ENCODE measurements around the gene CIT.
"Not testable (repeated sequence)": the region's sequence is repeated elsewhere in the genome, so short reads cannot be mapped to it uniquely, and the experiment has no call there.

Gene CIT

GRCh38 chr12:119673634-119674033 is 203.5 kb downstream of the CIT start:
- no peak for DNase-seq

GRCh38 chr12:119672194-119672593 is 204.9 kb downstream of the CIT start:
- no peak for DNase-seq

DNA sequence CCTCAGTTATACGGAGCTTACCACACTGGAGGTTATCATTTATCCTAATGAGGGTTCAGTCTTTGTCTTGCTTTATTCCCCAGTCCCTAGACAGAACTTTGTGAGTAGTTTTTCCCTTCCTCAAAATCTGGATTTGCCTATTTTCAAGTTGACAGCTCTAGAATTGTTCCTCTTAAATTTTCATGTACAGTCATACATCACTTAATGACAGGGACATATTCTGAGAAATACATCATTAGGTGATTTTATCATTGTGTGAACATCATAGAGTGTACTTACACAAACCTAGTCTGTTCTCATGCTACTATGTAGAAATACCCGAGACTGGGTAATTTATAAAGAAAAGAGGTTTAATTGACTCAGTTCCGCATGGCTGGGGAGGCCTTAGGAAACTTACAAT is 206.1 kb downstream of the CIT start:
- DNase-seq: no peak

- DNase-seq: no peak
Measured at GRCh38 chr12:119669744-119670472, 207.2 kb downstream of the CIT start.

DNA sequence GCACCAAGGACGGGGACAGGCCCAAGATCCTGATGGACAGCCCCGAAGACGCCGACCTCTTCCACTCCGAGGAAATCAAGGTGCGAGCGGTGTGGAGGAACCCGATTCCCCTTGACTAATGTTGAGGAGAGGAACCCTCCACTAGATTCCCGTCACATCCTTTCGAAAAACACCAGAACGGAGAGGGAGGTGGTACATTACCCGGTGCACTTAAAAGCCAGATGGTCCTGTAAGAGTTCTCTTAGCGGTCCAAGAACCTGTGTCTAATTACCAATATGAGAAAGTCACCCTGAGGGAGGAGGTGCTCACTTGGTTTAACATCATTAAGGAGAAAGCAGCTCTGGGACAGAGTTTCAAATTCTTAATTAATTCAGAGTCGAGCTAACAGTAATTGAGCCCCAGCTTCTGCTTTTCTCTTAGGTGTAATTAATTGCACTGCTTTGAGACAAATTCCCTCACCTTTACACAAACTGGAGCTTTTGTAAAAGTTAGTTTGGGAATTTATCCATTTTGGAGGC is 208.7 kb downstream of the CIT start:
- DNase-seq: no peak

DNA sequence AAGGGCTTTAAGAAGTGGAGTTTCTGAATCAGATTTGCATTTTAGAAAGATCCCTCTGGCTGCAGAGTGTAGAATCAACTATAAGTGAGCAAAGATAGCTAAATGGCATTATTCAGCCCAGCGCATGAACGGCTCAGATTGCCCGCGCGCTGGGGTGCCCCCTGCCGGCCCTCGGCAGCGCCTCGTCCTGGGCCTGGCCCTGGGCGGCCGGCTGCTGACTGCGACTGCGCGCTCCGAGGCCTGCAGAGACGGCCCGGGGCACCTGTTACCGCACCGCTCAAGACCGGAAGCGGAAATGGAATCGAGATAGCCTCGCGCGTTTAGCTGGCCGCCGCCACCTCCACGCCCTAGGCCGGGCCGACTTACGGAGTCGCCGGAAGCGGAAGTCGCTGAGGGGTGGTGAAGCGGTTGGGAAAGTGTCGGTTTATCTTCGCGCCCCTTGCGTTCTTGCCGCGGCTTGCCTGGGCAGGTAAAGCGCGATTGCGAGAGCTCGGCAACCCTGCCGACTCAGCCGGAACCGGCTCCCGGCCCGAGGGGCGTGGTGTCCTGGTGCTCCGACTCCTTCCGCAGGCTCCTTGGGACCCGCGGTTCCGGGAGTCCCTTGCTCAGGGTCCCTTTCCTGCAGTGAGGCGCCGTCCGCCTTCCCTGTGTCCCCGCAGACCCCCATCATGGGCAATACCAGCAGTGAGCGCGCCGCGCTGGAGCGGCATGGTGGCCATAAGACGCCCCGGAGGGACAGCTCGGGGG is 209.4 kb downstream of the CIT start, which contains the start of gene PRKAB1:
PRKAB1 (plus strand) TSS at position 557 of the 747 bp plus-strand sequence; CDS start at position 669, 112 bp downstream.
- DNase-seq: peak; percentile 98

DNA sequence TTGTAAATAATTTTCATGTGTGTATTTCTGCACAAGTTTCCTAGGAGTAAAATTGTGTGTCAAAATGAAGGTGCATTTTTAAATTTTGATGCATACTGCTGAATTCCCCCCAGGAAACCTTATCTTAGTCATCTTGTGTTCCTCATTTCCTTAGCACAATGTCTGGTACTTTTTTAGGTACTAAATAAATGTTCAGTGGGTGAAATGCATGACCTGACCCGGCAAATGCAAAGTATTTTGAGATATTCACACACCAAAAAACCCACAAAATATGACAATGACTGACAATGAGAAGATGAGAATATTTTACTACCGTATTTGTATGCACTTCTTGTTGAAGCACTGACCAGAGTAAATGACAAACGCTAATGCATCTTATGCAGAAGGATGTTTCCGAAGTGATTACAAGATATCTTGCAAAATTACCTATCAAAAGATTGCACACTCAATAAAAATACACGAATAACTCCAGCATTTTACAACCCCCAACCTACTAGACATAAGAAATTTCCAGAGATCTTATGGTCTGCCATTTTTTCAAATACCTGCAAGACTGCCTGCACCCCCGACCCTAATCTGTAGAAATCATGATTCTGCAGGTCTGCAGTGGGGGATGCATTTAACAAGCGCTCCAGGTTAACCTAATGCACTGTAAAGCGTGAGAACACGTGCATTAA is 210.1 kb downstream of the CIT start:
- no peak for DNase-seq

DNA sequence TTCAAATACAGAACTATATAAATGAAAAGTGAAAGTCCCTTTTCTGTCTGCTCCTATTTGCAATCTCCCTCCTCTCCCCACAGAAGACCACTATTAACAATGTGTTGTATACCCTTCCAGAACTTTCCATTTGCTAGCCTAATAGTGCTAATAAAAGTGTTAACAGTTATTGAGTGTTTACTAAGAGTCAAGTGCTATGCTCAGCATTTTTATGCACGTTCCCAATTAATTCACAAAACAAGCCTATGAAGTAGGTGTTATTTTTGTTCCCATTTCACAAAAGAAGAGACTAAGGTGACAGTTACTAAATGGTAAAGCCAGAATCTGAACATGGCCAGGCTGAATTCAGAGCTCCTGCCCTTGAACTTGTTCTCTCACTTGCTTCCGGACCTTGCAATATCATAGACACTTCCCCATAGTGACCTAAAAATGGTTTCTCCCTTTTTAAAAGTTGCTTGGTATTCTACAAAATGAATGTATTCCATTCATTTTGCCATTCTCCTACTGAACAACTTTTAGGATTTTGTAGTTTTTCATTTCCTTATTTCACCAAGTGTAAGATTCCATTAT is 210.8 kb downstream of the CIT start:
- DNase-seq: no peak

DNA sequence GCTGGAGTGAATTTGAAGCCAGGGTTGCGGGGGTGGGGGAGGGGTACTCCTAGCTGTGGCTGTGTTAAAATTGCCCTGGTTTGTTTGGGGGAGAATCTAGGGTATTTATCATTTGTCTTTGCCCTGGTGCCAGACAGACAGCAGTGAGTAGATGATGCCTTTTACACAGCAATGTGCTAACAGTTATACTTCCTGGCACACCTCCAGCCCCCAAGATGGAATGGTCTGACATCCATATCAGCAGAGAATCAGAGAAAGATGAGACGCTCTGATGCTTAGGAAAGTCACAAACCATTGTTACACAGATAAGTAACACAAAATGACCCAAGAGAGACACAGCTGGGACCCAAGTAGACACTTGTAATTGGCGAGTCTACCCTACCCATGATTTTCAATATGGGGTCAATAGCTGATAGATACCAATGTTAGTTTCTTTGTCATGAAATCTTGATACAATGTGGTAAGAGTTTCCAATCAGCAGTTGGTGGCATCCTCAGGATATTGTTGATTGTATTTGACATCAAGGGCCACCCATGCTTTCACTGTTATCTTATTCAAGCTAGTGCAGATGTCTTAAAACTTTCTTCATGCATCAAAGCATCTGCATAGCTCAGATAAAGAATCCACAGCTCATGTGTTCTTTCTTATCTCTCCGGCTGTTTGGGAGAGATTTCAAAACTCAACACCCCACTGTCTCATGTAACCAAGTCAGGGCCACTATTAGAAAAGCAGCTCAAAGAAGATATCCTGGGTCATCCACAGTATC is 211.8 kb downstream of the CIT start:
- DNase-seq: no peak

DNA sequence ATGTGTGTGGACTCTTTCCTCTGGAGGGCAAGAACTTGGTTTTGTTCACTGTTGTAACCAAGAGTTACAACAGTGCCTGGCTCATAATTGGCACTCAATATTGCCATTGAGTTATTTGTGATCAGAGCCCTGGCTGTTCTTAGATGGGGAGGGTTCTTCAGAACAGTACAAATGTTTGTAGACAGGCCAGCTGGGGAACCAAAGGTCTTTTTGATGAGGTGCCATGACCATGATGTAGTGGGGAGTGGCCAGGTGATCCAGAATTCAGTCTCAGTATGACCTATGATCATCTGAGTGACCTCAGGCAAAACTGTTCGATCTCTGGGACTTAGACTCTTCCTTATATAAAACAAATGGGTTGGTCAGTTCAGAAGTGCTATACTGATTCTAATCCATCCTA is 212.5 kb downstream of the CIT start:
- DNase-seq: no peak

DNA sequence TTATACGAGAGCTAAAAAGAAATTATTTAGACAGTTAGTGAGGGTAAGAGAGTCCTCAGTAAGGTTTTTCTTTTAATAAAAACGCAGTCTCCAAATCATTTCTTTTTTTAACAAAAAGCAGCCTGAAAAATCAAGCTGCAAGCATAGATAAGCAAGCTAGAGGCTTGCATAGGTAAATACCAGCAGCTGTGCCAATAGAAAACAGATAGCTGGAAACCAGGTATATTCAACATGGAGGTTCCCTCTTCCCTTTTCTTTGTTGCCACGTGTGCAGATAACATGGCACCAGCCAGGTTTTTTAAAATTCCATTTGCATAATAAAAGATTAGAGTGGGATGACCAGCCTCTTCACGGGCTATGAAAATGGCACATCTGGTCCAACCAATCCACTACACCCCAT is 215.2 kb downstream of the CIT start:
- no peak for DNase-seq

GRCh38 chr12:119660076-119660475 is 217.0 kb downstream of the CIT start:
- DNase-seq: no peak

GRCh38 chr12:119659289-119659897 is 217.7 kb downstream of the CIT start:
- DNase-seq: no peak

GRCh38 chr12:119658166-119658565 is 219.0 kb downstream of the CIT start:
- not testable (repeated sequence) for DNase-seq

DNA sequence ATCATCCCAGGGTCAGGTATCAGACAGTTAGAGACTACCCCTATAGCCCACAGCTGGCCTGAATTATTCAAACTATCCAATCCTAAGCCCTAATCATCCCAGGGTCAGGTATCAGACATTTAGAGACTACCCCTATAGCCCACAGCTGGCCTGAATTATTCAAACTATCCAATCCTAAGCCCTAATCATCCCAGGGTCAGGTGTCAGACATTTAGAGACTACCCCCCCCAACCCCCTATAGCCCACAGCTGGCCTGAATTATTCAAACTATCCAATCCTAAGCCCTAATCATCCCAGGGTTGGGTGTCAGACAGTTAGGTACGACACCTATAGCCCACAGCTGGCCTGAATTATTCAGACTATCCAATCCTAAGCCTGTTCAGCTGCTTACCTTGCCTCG is 220.1 kb downstream of the CIT start:
- DNase-seq: not testable (repeated sequence)

DNA sequence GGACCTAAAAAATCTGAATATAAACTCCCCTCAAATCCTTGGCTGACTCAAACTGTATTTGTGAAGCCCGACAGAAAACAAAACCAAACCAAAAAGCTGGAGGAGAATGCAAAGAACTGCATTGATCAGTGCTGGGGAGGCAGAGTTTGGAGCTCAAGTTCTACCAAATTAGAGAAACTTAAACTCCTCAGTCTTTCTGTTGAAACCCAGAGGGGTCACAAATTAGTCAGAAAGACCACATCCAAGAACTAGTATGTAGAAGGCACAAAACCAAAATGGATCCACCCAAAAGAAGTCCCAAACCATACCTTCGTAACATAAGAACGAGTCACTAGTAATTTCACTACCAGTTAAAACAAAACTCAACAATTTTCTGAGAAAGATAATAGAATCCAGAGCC is 224.5 kb downstream of the CIT start:
- no peak for DNase-seq

- no peak for DNase-seq
Measured at GRCh38 chr12:119649202-119649808, 227.8 kb downstream of the CIT start.

GRCh38 chr12:119645535-119646059 is 231.5 kb downstream of the CIT start:
- DNase-seq: no peak

- DNase-seq: no peak
Measured at GRCh38 chr12:119644930-119645329, 232.2 kb downstream of the CIT start.

DNA sequence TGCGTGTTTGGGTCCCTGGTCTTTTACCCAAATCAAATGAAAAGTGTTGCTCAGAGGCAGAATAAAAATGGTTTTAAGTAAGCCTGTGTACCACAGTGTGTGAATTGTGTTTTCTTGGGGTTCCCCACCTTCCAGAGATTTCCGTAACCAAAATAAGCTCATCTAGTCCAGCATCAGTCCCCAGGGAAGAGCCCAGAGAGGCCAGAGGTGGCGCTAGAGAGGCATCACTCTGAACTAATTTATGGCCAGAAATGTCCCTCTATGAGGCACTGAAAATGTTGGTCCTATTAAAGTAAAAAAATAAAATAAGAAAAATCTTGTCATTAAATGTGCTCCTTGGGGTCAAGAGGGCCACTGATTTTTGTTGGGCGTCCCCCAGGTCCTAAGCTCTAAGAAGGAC is 234.1 kb downstream of the CIT start:
- DNase-seq: no peak
